GM12878 (cell line): ENCODE measurements around the gene HPD. TPM values are rescaled to one million over a fixed set of nuclear protein-coding genes. Genes with fewer than 3 reads are reported as not detected.

ENCODE experiments used
- ATAC-seq: fragments of 200-7000 bp; cut with Tn5 transposase; 3 replicates; pipeline ENCODE4 v1.9.1; 2020; ENCODE audit warnings: mild to moderate bottlenecking, moderate library complexity
- BruUV-seq: library from RNA; stranded (reverse); fragments of 400-500 nt; replicated peaks from 2 replicates; lab custom pipeline; 2021; lab: Mats Ljungman, UMichigan
- CTCF ChIA-PET: fragments of 300-600 bp; sonication (Branson Sonifier 250); formaldehyde crosslinking; extraction: SDS; loops from one replicate; lab custom pipeline; 2021; ENCODE audit warnings: inconsistent platforms; lab: Yijun Ruan, JAX
- POLR2A ChIA-PET: fragments of 350-600 bp; formaldehyde crosslinking; extraction: SDS; loops from one replicate; lab custom pipeline; 2021; ENCODE audit warnings: inconsistent platforms; lab: Charles Lee
- RAD21 ChIA-PET: fragments of 300-600 bp; sonication (Branson Sonifier 250); formaldehyde crosslinking; loops from one replicate; lab custom pipeline; 2023; ENCODE audit warnings: antibody characterized with exemption; ENCODE audit not compliant: unreplicated experiment; lab: Charles Lee
- SMC1A ChIA-PET: fragments of 300-600 bp; sonication (Branson Sonifier 250); formaldehyde crosslinking; loops from one replicate; lab custom pipeline; 2023; ENCODE audit not compliant: unreplicated experiment, uncharacterized antibody; lab: Charles Lee
- DNase-seq: peaks from one replicate; pipeline ENCODE4 v3.0.0-alpha.2; 2011; ENCODE audit warnings: low read depth, low spot score
- FAIRE-seq: peaks from 3 replicates; lab custom pipeline; 2011; peaks lifted over from hg19 to GRCh38; lab: Jason Lieb, UNC
- H2AFZ ChIP-seq: 2 replicates; pipeline ENCODE4 v1.6.0; 2011; ENCODE audit warnings: low read depth, low read length, control low read depth; ENCODE audit not compliant: control insufficient read depth
- H3K27ac ChIP-seq: 2 replicates; pipeline ENCODE4 v1.5.1; 2011; ENCODE audit warnings: control low read depth; ENCODE audit not compliant: control insufficient read depth, insufficient read depth
- H3K27me3 ChIP-seq, 2 experiments: replicated peaks in 1 of 2; 2 replicates each; pipeline versions ENCODE4 v1.6.0 to v1.6.1; 2011; ENCODE audit warnings: low read length in 1 of 2; ENCODE audit not compliant: control insufficient read depth in 2 of 2, insufficient read depth in 2 of 2
- H3K36me3 ChIP-seq, 2 experiments: 2 replicates each; pipeline ENCODE4 v1.5.1; 2011; ENCODE audit warnings: low read length in 1 of 2; ENCODE audit not compliant: control insufficient read depth in 2 of 2, insufficient read depth in 2 of 2
- H3K4me1 ChIP-seq: 2 replicates; pipeline ENCODE4 v1.6.1; 2011; ENCODE audit warnings: mild to moderate bottlenecking, low read length, moderate library complexity, mixed read lengths; ENCODE audit not compliant: control insufficient read depth, insufficient read depth
- H3K4me2 ChIP-seq: 2 replicates; pipeline ENCODE4 v1.6.0; 2011; ENCODE audit warnings: control low read depth; ENCODE audit not compliant: control insufficient read depth, insufficient read depth
- H3K4me3 ChIP-seq: fragments of 200-600 bp; sonication (generic); 2 replicates; pipeline ENCODE4 v1.5.1; 2016
- H3K79me2 ChIP-seq: 2 replicates; pipeline ENCODE4 v1.6.0; 2011; ENCODE audit warnings: low read length; ENCODE audit not compliant: control insufficient read depth, insufficient read depth
- H3K9ac ChIP-seq: 2 replicates; pipeline ENCODE4 v1.8.0; 2011; ENCODE audit warnings: low read length, control low read depth, mixed read lengths; ENCODE audit not compliant: control insufficient read depth, insufficient read depth
- H3K9me3 ChIP-seq: replicated peaks from 3 replicates; pipeline ENCODE4 v1.5.1; 2011; ENCODE audit warnings: mild to moderate bottlenecking, low read length; ENCODE audit not compliant: control insufficient read depth, insufficient read depth
- H4K20me1 ChIP-seq: 2 replicates; pipeline ENCODE4 v1.6.0; 2011; ENCODE audit not compliant: control insufficient read depth, insufficient read depth
- BMI1 ChIP-seq: fragments of 450-650 bp; IDR thresholded peaks from 2 replicates; pipeline ENCODE4 v1.6.1; 2016; ENCODE audit warnings: mild to moderate bottlenecking, moderate library complexity, borderline replicate concordance
- CBX3 ChIP-seq: fragments of 200-600 bp; sonication (generic); IDR thresholded peaks from 2 replicates; pipeline ENCODE4 v1.6.1; 2016; ENCODE audit warnings: low read depth, borderline replicate concordance
- CHD4 ChIP-seq: fragments of 200-600 bp; sonication (generic); IDR thresholded peaks from 2 replicates; pipeline ENCODE4 v1.6.1; 2016; ENCODE audit warnings: mild to moderate bottlenecking
- CREB1 ChIP-seq: IDR thresholded peaks from 2 replicates; pipeline ENCODE4 v1.6.1; 2012; ENCODE audit warnings: low read depth, mild to moderate bottlenecking, inconsistent platforms
- DPF2 ChIP-seq: fragments of 450-650 bp; IDR thresholded peaks from 2 replicates; pipeline ENCODE4 v1.6.1; 2017; ENCODE audit warnings: mild to moderate bottlenecking
- FOXM1 ChIP-seq: IDR thresholded peaks from 2 replicates; pipeline ENCODE4 v1.6.1; 2012; ENCODE audit warnings: low read depth, mild to moderate bottlenecking, inconsistent platforms, low read length, moderate library complexity
- HCFC1 ChIP-seq: fragments of 150-350 bp; IDR thresholded peaks from 2 replicates; pipeline ENCODE4 v1.6.1; 2014; ENCODE audit warnings: low read length
- HDAC2 ChIP-seq: fragments of 200-600 bp; sonication (generic); IDR thresholded peaks from 2 replicates; pipeline ENCODE4 v1.6.1; 2017
- JUNB ChIP-seq: IDR thresholded peaks from 2 replicates; pipeline ENCODE4 v1.6.1; 2016; ENCODE audit warnings: antibody characterized with exemption, mild to moderate bottlenecking
- KDM1A ChIP-seq: fragments of 200-600 bp; sonication (generic); IDR thresholded peaks from 2 replicates; pipeline ENCODE4 v1.6.1; 2016; ENCODE audit warnings: borderline replicate concordance
- MAX ChIP-seq: IDR thresholded peaks from 2 replicates; pipeline ENCODE4 v1.6.1; 2012; ENCODE audit warnings: low read depth, low read length, improper control_type of control experiment
- MXI1 ChIP-seq: fragments of 150-350 bp; IDR thresholded peaks from 2 replicates; pipeline ENCODE4 v1.6.1; 2011; ENCODE audit warnings: low read depth, mild to moderate bottlenecking, inconsistent platforms, low read length, improper control_type of control experiment
- MYB ChIP-seq: fragments of 150-350 bp; IDR thresholded peaks from 2 replicates; pipeline ENCODE4 v1.6.1; 2014; ENCODE audit warnings: mild to moderate bottlenecking, low read depth, low read length, borderline replicate concordance
- POU2F2 ChIP-seq: IDR thresholded peaks from 3 replicates; pipeline ENCODE4 v1.6.1; 2011; ENCODE audit warnings: low read depth, mild to moderate bottlenecking, low read length, borderline replicate concordance
- RBBP5 ChIP-seq: fragments of 200-600 bp; sonication (generic); conservative IDR thresholded peaks from 2 replicates; pipeline ENCODE4 v1.6.1; 2016
- TAF1 ChIP-seq: IDR thresholded peaks from 2 replicates; pipeline ENCODE4 v1.6.1; 2011; ENCODE audit warnings: mild to moderate bottlenecking, low read depth, low read length, borderline replicate concordance
- YBX1 ChIP-seq: fragments of 450-650 bp; IDR thresholded peaks from 2 replicates; pipeline ENCODE4 v1.6.1; 2016; ENCODE audit warnings: antibody characterized with exemption
- ZBTB33 ChIP-seq: fragments of 450-650 bp; IDR thresholded peaks from 2 replicates; pipeline ENCODE4 v1.6.1; 2017; ENCODE audit warnings: mild to moderate bottlenecking
- ZNF274 ChIP-seq: IDR thresholded peaks from one replicate; pipeline ENCODE4 v1.8.0; 2011; ENCODE audit not compliant: insufficient read length, insufficient read depth
- WGBS: methylation state at CpG from one replicate; pipeline ENCODE4 v1.1.6; 2016; ENCODE audit warnings: low lambda C conversion rate; ENCODE audit not compliant: insufficient replicate concordance, insufficient coverage; ENCODE audit errors: missing lambda C conversion rate; 5-methylcytosine and 5-hydroxymethylcytosine counted together
- in situ Hi-C: fragments of 300-500 bp; cut with MboI; formaldehyde crosslinking; loops from 9 replicates; pipeline ENCODE4 v1.14.3; 2018; ENCODE audit warnings: mixed read lengths
- intact Hi-C: fragments of 100-400 bp; cut with micrococcal nuclease; formaldehyde crosslinking; loops from one replicate; pipeline ENCODE4 v1.14.2; 2022; ENCODE audit not compliant: unreplicated experiment
- polyA plus RNA-seq, 11 experiments: library from polyadenylated mRNA; depleted of rRNA in 4 of 11; unstranded in 6 of 11; stranded (reverse) in 5 of 11; fragments of >200 nt; fragmentation: Nextera tagmentation in 4 of 11; fragmentation: Illumina TruSeq in 1 of 11; extraction: Ambion mirVana in 4 of 11; extraction: Trizol in 1 of 11; gene quantifications; 1 replicate in 1 of 11; 2 replicates in 10 of 11; pipeline versions ENCODE4 v1.2.1 to v1.2.3, GENCODE V29; 2011 to 2016; ENCODE audit warnings: inconsistent platforms in 2 of 11, missing spikeins in 2 of 11, low read depth in 1 of 11
- total RNA-seq, 4 experiments: library from RNA; depleted of rRNA in 3 of 4; stranded (reverse); fragments of >200 nt in 3 of 4; fragmentation: Illumina TruSeq in 1 of 4; extraction: Trizol in 1 of 4; gene quantifications; 2 replicates each; pipeline versions ENCODE4 v1.2.1 to v1.2.3, GENCODE V29; 2013 to 2021

HPD gene
- total and polyA plus RNA-seq, 10 of the 15 experiments (the other 5 are each of a cell fraction or from before 2014, with no cell fraction given), result 0.04 to 0.69 (median 0.28) TPM; not detected in 7

GRCh38 chr12:121817648-121818043 lies 41.0 kb downstream of the HPD start:
- Histone ChIP-seq H3K27me3 (no peaks in the 10 kb centered on the region), H3K4me3 (no peak overlapping the region), H3K4me2 (no peak overlapping the region), H2AFZ (no peak overlapping the region), H3K9ac (no peak overlapping the region), H4K20me1 (peaks cover 3% of the 10 kb centered on the region; the same call in 1 of the 2 replicates), H3K27ac (no peak overlapping the region), H3K79me2 (peaks cover 12% of the 10 kb centered on the region), H3K4me1 (no peaks in the 10 kb centered on the region), H3K36me3 (peaks cover 25 to 26% of the 10 kb centered on the region in 2 experiments; a peak in 3 of 4 replicates), H3K9me3 (no peaks in the 10 kb centered on the region)
- WGBS, result 97% methylated on average over 14 of the region's 18 CpGs
- no peak for TF ChIP-seq KDM1A
- TF ChIP-seq CREB1, result no peak
- TF ChIP-seq TAF1, result no peak
- TF ChIP-seq MXI1, result no peak
- TF ChIP-seq JUNB, result no peak
- TF ChIP-seq YBX1, result no peak
- TF ChIP-seq FOXM1, result no peak
- no peak for TF ChIP-seq HCFC1
- no peak for TF ChIP-seq MAX
- TF ChIP-seq ZBTB33, result no peak
- no peak for TF ChIP-seq RBBP5
- no peak for TF ChIP-seq CBX3
- no peak for TF ChIP-seq HDAC2
- TF ChIP-seq MYB, result no peak
- TF ChIP-seq BMI1, result no peak
- TF ChIP-seq CHD4, result no peak
- TF ChIP-seq POU2F2, result no peak
- no peak for TF ChIP-seq DPF2
- TF ChIP-seq ZNF274, result no peak
- in situ Hi-C loops (no loop called here), intact Hi-C loops (no loop called here)
- DNase-seq (no peak), ATAC-seq (no peak), FAIRE-seq (no peak)
- ChIA-PET POLR2A (interaction anchor here (0.6 kb wide), 1 partner anchor 25 kb away, joined by 7 read pairs; no protein-coding TSS in a partner anchor), CTCF (no interaction called here), RAD21 (no interaction called here), SMC1A (no interaction called here)
- BruUV-seq, result no TSS peak
